HEK293 (cell line): Measurements from ENCODE around the gene RBM19.

Experiments used
- CTCF ChIA-PET: fragments of 350-600 bp; formaldehyde crosslinking; extraction: SDS; loops from one replicate; lab custom pipeline; 2021; ENCODE audit warnings: antibody characterized with exemption; lab: Yijun Ruan, JAX
- POLR2A ChIA-PET: fragments of 300-600 bp; formaldehyde crosslinking; extraction: SDS; loops from one replicate; lab custom pipeline; 2020; ENCODE audit warnings: antibody characterized with exemption, inconsistent platforms; lab: Yijun Ruan, JAX
- H3K27ac ChIP-seq: fragments of 200-500 bp; sonication (Bioruptor generic); 2 replicates; pipeline ENCODE4 v1.5.1; 2014; ENCODE audit warnings: low read depth, low read length, control low read depth, inconsistent platforms; ENCODE audit errors: extremely low read depth
- H3K36me3 ChIP-seq, 2 experiments: fragments of 200-500 bp in 1 of 2; sonication (Bioruptor generic) in 1 of 2; 1 replicate in 1 of 2; 2 replicates in 1 of 2; pipeline ENCODE4 v1.5.1; 2014 to 2017; ENCODE audit warnings: inconsistent platforms in 2 of 2, low read length in 2 of 2; ENCODE audit not compliant: control insufficient read depth in 2 of 2, insufficient read depth in 1 of 2
- H3K4me1 ChIP-seq: fragments of 200-500 bp; sonication (Bioruptor generic); 2 replicates; pipeline ENCODE4 v1.5.1; 2014; ENCODE audit warnings: mild to moderate bottlenecking, low read length, inconsistent platforms; ENCODE audit not compliant: control insufficient read depth, insufficient read depth
- H3K4me3 ChIP-seq: 2 replicates; pipeline ENCODE4 v1.5.1; 2011; ENCODE audit warnings: low read depth, mild to moderate bottlenecking, control low read depth, low read length, moderate library complexity
- H3K9me3 ChIP-seq: fragments of 200-500 bp; sonication (Bioruptor generic); 2 replicates; pipeline ENCODE4 v1.5.1; 2014; ENCODE audit warnings: low read depth, low read length, inconsistent platforms; ENCODE audit not compliant: control insufficient read depth, insufficient read depth
- EGR2 ChIP-seq: fragments of 450-650 bp; formaldehyde crosslinking; IDR thresholded peaks from 2 replicates; pipeline ENCODE4 v1.5.1; 2016; ENCODE audit warnings: low read depth, missing biosample characterization, missing genetic modification characterization
- GLIS2 ChIP-seq: fragments of 450-650 bp; formaldehyde crosslinking; IDR thresholded peaks from 2 replicates; pipeline ENCODE4 v1.5.1; 2016; ENCODE audit warnings: missing biosample characterization, missing genetic modification characterization
- HOXC10 ChIP-seq: sonication (generic); formaldehyde crosslinking; IDR thresholded peaks from 2 replicates; pipeline ENCODE4 v1.8.1; 2023; ENCODE audit warnings: mild to moderate bottlenecking, missing genetic modification reagents
- TSHZ1 ChIP-seq: fragments of 450-650 bp; formaldehyde crosslinking; IDR thresholded peaks from 2 replicates; pipeline ENCODE4 v1.5.1; 2016; ENCODE audit warnings: missing biosample characterization, missing genetic modification characterization, borderline replicate concordance
- ZBTB21 ChIP-seq: fragments of 450-650 bp; formaldehyde crosslinking; IDR thresholded peaks from 2 replicates; pipeline ENCODE4 v1.5.1; 2017; ENCODE audit warnings: missing biosample characterization, missing genetic modification characterization
- ZBTB7A ChIP-seq: fragments of 450-650 bp; formaldehyde crosslinking; IDR thresholded peaks from 2 replicates; pipeline ENCODE4 v1.5.1; 2016; ENCODE audit warnings: low read depth, missing biosample characterization, missing genetic modification characterization
- ZFP41 ChIP-seq: fragments of 450-650 bp; formaldehyde crosslinking; IDR thresholded peaks from 2 replicates; pipeline ENCODE4 v1.5.1; 2016; ENCODE audit warnings: missing biosample characterization, missing genetic modification characterization, borderline replicate concordance
- ZNF202 ChIP-seq: fragments of 450-650 bp; formaldehyde crosslinking; IDR thresholded peaks from 2 replicates; pipeline ENCODE4 v1.5.1; 2016; ENCODE audit warnings: missing biosample characterization, missing genetic modification characterization, borderline replicate concordance
- ZNF311 ChIP-seq: fragments of 450-650 bp; formaldehyde crosslinking; IDR thresholded peaks from 2 replicates; pipeline ENCODE4 v1.5.1; 2017; ENCODE audit warnings: missing biosample characterization, missing genetic modification characterization, borderline replicate concordance
- ZNF341 ChIP-seq: fragments of 450-650 bp; formaldehyde crosslinking; IDR thresholded peaks from 2 replicates; pipeline ENCODE4; 2016; ENCODE audit warnings: low read depth, missing biosample characterization, missing genetic modification characterization
- ZNF449 ChIP-seq: fragments of 450-650 bp; formaldehyde crosslinking; IDR thresholded peaks from 2 replicates; pipeline ENCODE4 v1.5.1; 2017; ENCODE audit warnings: missing biosample characterization, mild to moderate bottlenecking, missing genetic modification characterization, moderate library complexity
- ZNF529 ChIP-seq: fragments of 450-650 bp; formaldehyde crosslinking; IDR thresholded peaks from 2 replicates; pipeline ENCODE4 v1.5.1; 2017; ENCODE audit warnings: missing genetic modification characterization, missing biosample characterization; ENCODE audit not compliant: insufficient replicate concordance
- ZNF654 ChIP-seq: fragments of 450-650 bp; formaldehyde crosslinking; IDR thresholded peaks from 2 replicates; pipeline ENCODE4 v1.5.1; 2016; ENCODE audit warnings: low read depth, missing biosample characterization, missing genetic modification characterization
- ZNF664 ChIP-seq: fragments of 450-650 bp; formaldehyde crosslinking; IDR thresholded peaks from 2 replicates; pipeline ENCODE4 v1.5.1; 2016; ENCODE audit warnings: missing biosample characterization, missing genetic modification characterization
- ZNF76 ChIP-seq: fragments of 450-650 bp; formaldehyde crosslinking; IDR thresholded peaks from 2 replicates; pipeline ENCODE4; 2016; ENCODE audit warnings: low read depth, missing biosample characterization, missing genetic modification characterization, borderline replicate concordance
- ZNF768 ChIP-seq: fragments of 450-650 bp; formaldehyde crosslinking; IDR thresholded peaks from 2 replicates; pipeline ENCODE4 v1.5.1; 2018; ENCODE audit warnings: missing biosample characterization, mild to moderate bottlenecking, missing genetic modification characterization
- ZNF843 ChIP-seq: fragments of 450-650 bp; formaldehyde crosslinking; IDR thresholded peaks from 2 replicates; pipeline ENCODE4 v1.5.1; 2016; ENCODE audit warnings: missing biosample characterization, missing genetic modification characterization

The RBM19 gene

GRCh38 chr12:113961921-113962710, 4.0 kb downstream of the RBM19 start (continued):
- TF ChIP-seq ZNF843 (tag by site-specific recombination) (no peak), ZFP41 (tag by site-specific recombination) (no peak), ZNF529 (tag by site-specific recombination) (no peak), EGR2 (no peak)

- Histone ChIP-seq H3K27ac (no peak overlapping the region), H3K36me3 (peaks cover 0 to 83% of the 10 kb centered on the region in 2 experiments; a peak in 1 of 3 replicates), H3K4me1 (no peaks in the 10 kb centered on the region), H3K9me3 (no peaks in the 10 kb centered on the region), H3K4me3 (no peak overlapping the region)
- POLR2A ChIA-PET, result no interaction called here
- CTCF ChIA-PET, result interaction anchor here (0.8 kb wide), 1 partner anchor 549 kb away, joined by 3 read pairs; no protein-coding TSS in a partner anchor
- TF ChIP-seq ZNF311 (tag by site-specific recombination) (no peak), HOXC10 (CRISPR knock-in tag) (no peak), ZNF664 (tag by site-specific recombination) (no peak), TSHZ1 (tag by site-specific recombination) (no peak), ZBTB21 (no peak), ZNF341 (no peak), ZNF654 (tag by site-specific recombination) (no peak), ZNF449 (tag by site-specific recombination) (no peak), ZNF768 (tag by site-specific recombination) (no peak), GLIS2 (tag by site-specific recombination) (no peak), ZNF202 (tag by site-specific recombination) (no peak), ZNF76 (tag by site-specific recombination) (no peak)
These were observed 6.1 kb downstream of the RBM19 start for GRCh38 chr12:113960030-113960429.

- Histone ChIP-seq H3K27ac (no peak overlapping the region), H3K36me3 (peaks cover 0 to 90% of the 10 kb centered on the region in 2 experiments; a peak in 1 of 3 replicates), H3K4me1 (no peaks in the 10 kb centered on the region), H3K9me3 (no peaks in the 10 kb centered on the region), H3K4me3 (no peak overlapping the region)
- ChIA-PET CTCF (interaction anchor here (0.6 kb wide), 1 partner anchor 325 kb away, joined by 3 read pairs; no protein-coding TSS in a partner anchor), POLR2A (no interaction called here)
- TF ChIP-seq ZBTB7A (tag by site-specific recombination), result no peak
These were observed 7.0 kb downstream of the RBM19 start for GRCh38 chr12:113959096-113959495.
